H9 (cell line): Measurements from ENCODE around the gene IFI44. TPM values are rescaled to one million over a fixed set of nuclear protein-coding genes. Genes with fewer than 3 reads are reported as not detected.
A peak's percentile ranks its signal among the peaks of the same experiment; 100 is the strongest.

Experiments used
- DNase-seq: peaks from one replicate; pipeline ENCODE4 v3.0.0-alpha.2; 2017
- H2AFZ ChIP-seq: one replicate; pipeline ENCODE4 v1.6.1; 2013; ENCODE audit warnings: mild to moderate bottlenecking, low read length, control low read depth, moderate library complexity
- H2AK5ac ChIP-seq: 2 replicates; pipeline ENCODE4 v1.6.1; 2013; ENCODE audit warnings: low read length, control low read depth, mixed read lengths; ENCODE audit not compliant: insufficient read length
- H2BK120ac ChIP-seq: one replicate; pipeline ENCODE4 v1.6.1; 2013; ENCODE audit warnings: low read depth, mild to moderate bottlenecking, low read length, control low read depth, inconsistent platforms; ENCODE audit not compliant: poor library complexity, severe bottlenecking
- H2BK12ac ChIP-seq: 2 replicates; pipeline ENCODE4 v1.6.1; 2013; ENCODE audit warnings: low read length, control low read depth, mixed read lengths, low read depth; ENCODE audit not compliant: insufficient read length
- H2BK15ac ChIP-seq: 2 replicates; pipeline ENCODE4 v1.6.1; 2013; ENCODE audit warnings: low read depth, low read length, control low read depth
- H2BK20ac ChIP-seq: one replicate; pipeline ENCODE4 v1.6.1; 2013; ENCODE audit warnings: low read depth, mild to moderate bottlenecking, low read length, control low read depth, inconsistent platforms; ENCODE audit not compliant: poor library complexity, severe bottlenecking
- H2BK5ac ChIP-seq: 2 replicates; pipeline ENCODE4 v1.6.1; 2013; ENCODE audit warnings: low read length, control low read depth, mixed read lengths; ENCODE audit not compliant: insufficient read length
- H3K14ac ChIP-seq: 2 replicates; pipeline ENCODE4 v1.6.1; 2013; ENCODE audit warnings: low read length, control low read depth; ENCODE audit not compliant: insufficient read depth
- H3K18ac ChIP-seq: 2 replicates; pipeline ENCODE4 v1.6.1; 2013; ENCODE audit warnings: low read depth, mild to moderate bottlenecking, mixed read lengths, low read length, control low read depth; ENCODE audit not compliant: insufficient read length
- H3K23ac ChIP-seq: 2 replicates; pipeline ENCODE4 v1.6.1; 2013; ENCODE audit warnings: low read length, control low read depth, mixed read lengths, low read depth; ENCODE audit not compliant: insufficient read length
- H3K23me2 ChIP-seq: 2 replicates; pipeline ENCODE4 v1.6.1; 2013; ENCODE audit warnings: low read depth, mild to moderate bottlenecking, mixed read lengths, low read length, control low read depth; ENCODE audit not compliant: insufficient read length, poor library complexity, severe bottlenecking
- H3K27ac ChIP-seq: 2 replicates; pipeline ENCODE4 v1.5.1; 2013; ENCODE audit warnings: low read length, control low read depth, mixed read lengths, low read depth; ENCODE audit not compliant: insufficient read length
- H3K27me3 ChIP-seq: 2 replicates; pipeline ENCODE4 v1.6.1; 2013; ENCODE audit warnings: low read length, control low read depth, inconsistent platforms; ENCODE audit not compliant: insufficient read depth
- H3K4ac ChIP-seq: 2 replicates; pipeline ENCODE4 v1.6.1; 2013; ENCODE audit warnings: low read depth, mild to moderate bottlenecking, control low read depth, inconsistent platforms, low read length, moderate library complexity
- H3K4me1 ChIP-seq: 2 replicates; pipeline ENCODE4 v1.6.1; 2013; ENCODE audit warnings: low read length, control low read depth, inconsistent platforms; ENCODE audit not compliant: insufficient read depth
- H3K4me2 ChIP-seq: 2 replicates; pipeline ENCODE4 v1.6.1; 2013; ENCODE audit warnings: low read length, control low read depth, mixed read lengths; ENCODE audit not compliant: insufficient read length, insufficient read depth
- H3K56ac ChIP-seq: 2 replicates; pipeline ENCODE4 v1.6.1; 2013; ENCODE audit warnings: low read depth, mild to moderate bottlenecking, mixed read lengths, low read length, control low read depth; ENCODE audit not compliant: insufficient read length
- H3K79me1 ChIP-seq: 2 replicates; pipeline ENCODE4 v1.6.1; 2013; ENCODE audit warnings: low read depth, mild to moderate bottlenecking, moderate library complexity, low read length, control low read depth, inconsistent platforms; ENCODE audit not compliant: insufficient read depth, poor library complexity, severe bottlenecking
- H3K79me2 ChIP-seq: 2 replicates; pipeline ENCODE4 v1.6.1; 2013; ENCODE audit warnings: low read length, control low read depth, inconsistent platforms; ENCODE audit not compliant: insufficient read depth
- H3K9ac ChIP-seq: 2 replicates; pipeline ENCODE4 v1.6.1; 2013; ENCODE audit warnings: low read length, control low read depth, mixed read lengths; ENCODE audit not compliant: insufficient read length; ENCODE audit errors: extremely low read depth
- H3K9me3 ChIP-seq: one replicate; pipeline ENCODE4 v1.6.1; 2013; ENCODE audit warnings: low read depth, low read length, inconsistent platforms; ENCODE audit not compliant: control insufficient read depth
- H3T11ph ChIP-seq: one replicate; pipeline ENCODE4 v1.6.1; 2013; ENCODE audit warnings: mild to moderate bottlenecking, low read length, control low read depth, inconsistent platforms
- H4K20me1 ChIP-seq: one replicate; pipeline ENCODE4 v1.6.1; 2013; ENCODE audit not compliant: control insufficient read depth, insufficient read length, insufficient read depth
- H4K5ac ChIP-seq: 2 replicates; pipeline ENCODE4 v1.6.1; 2013; ENCODE audit warnings: low read depth, mild to moderate bottlenecking, mixed read lengths, low read length, control low read depth; ENCODE audit not compliant: insufficient read length
- H4K8ac ChIP-seq: replicated peaks from 2 replicates; pipeline ENCODE4 v1.6.1; 2013; ENCODE audit warnings: low read length, control low read depth, mixed read lengths, low read depth; ENCODE audit not compliant: insufficient read length
- H4K91ac ChIP-seq: 2 replicates; pipeline ENCODE4 v1.6.1; 2013; ENCODE audit warnings: low read depth, mild to moderate bottlenecking, moderate library complexity, mixed read lengths, low read length, control low read depth; ENCODE audit not compliant: insufficient read length
- H3K27ac Mint-ChIP-seq, 3 experiments: 2 replicates in 2 of 3; 3 replicates in 1 of 3; pipeline ENCODE4 v1.8.0; 2020 to 2021; ENCODE audit warnings: mixed read lengths in 3 of 3, mild to moderate bottlenecking in 1 of 3, moderate library complexity in 1 of 3
- H3K27me3 Mint-ChIP-seq: 2 replicates; pipeline ENCODE4 v1.8.0; 2021; ENCODE audit warnings: low read depth, mild to moderate bottlenecking, moderate library complexity, mixed read lengths
- H3K36me3 Mint-ChIP-seq, 3 experiments: 2 replicates in 2 of 3; 3 replicates in 1 of 3; pipeline ENCODE4 v1.8.0; 2020 to 2021; ENCODE audit warnings: low read depth in 3 of 3, mixed read lengths in 3 of 3; ENCODE audit not compliant: insufficient read depth in 1 of 3
- H3K4me1 Mint-ChIP-seq, 2 experiments: 2 replicates each; pipeline ENCODE4 v1.8.0; 2020; ENCODE audit warnings: mixed read lengths in 2 of 2
- H3K4me3 Mint-ChIP-seq, 2 experiments: 2 replicates in 1 of 2; 3 replicates in 1 of 2; pipeline ENCODE4 v1.8.0; 2020 to 2021; ENCODE audit warnings: mild to moderate bottlenecking in 2 of 2, mixed read lengths in 2 of 2, moderate library complexity in 1 of 2
- H3K9me3 Mint-ChIP-seq, 2 experiments: 2 replicates in 1 of 2; 3 replicates in 1 of 2; pipeline ENCODE4 v1.8.0; 2020; ENCODE audit warnings: mild to moderate bottlenecking in 2 of 2, mixed read lengths in 2 of 2, moderate library complexity in 1 of 2
- WGBS: extraction: QIAGEN DNeasy Blood & Tissue Kit; methylation state at CpG from one replicate; pipeline ENCODE4 v1.1.7; 2013; ENCODE audit warnings: missing lambda C conversion rate, low lambda C conversion rate, mixed read lengths; ENCODE audit not compliant: insufficient read length; ENCODE audit errors: extremely low coverage; 5-methylcytosine and 5-hydroxymethylcytosine counted together
- total RNA-seq: library from RNA; stranded (reverse); gene quantifications from 2 replicates; pipeline ENCODE4 v1.2.1, GENCODE V29; 2021
- TF ChIP-seq, protein P1 (sequence below): fragments of 200-600 bp; sonication (generic); conservative IDR thresholded peaks from 3 replicates; pipeline ENCODE4 v1.8.0; 2021; ENCODE audit warnings: antibody characterized with exemption, mild to moderate bottlenecking

IFI44 gene
- total RNA-seq, 1 experiment from 2014 or later, result not detected

DNA sequence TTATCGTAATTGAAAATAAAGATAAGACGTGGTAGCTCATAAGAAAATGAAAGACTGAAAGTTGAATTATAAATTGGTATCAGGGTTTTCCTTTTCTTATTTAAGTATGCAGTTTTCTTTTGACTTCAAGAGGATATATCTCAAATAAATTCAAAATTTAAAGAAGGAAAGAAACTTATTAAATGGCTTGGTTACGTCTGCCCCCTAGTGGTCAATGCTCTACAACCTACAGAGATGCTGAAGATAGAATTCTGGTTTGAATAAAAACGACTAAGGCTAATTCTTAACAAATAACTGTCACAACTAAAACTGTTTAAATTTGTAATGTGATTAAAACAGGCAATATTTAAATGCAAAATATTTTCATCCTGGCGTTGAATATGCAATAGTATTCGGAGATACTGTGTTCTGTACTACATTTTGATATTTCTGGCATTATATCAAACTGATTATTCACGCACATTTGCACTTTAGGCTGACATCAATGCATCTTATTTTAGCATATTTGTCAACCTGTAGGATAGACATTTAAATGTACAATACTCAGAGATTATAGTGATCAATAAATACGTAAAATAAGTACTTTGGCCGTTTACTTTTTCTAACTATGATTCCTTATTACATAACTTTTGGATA, 26.8 kb downstream of the IFI44 start:
- no peak overlapping the region for H3K27ac ChIP-seq
- no peaks in the 10 kb centered on the region for H3K4me1 Mint-ChIP-seq
- no peak for DNase-seq

More for the DNA sequence above, 26.8 kb downstream of the IFI44 start:
- Histone ChIP-seq H2BK15ac (no peak overlapping the region), H3K9me3 (no peaks in the 10 kb centered on the region), H3K18ac (no peak overlapping the region), H2AK5ac (no peak overlapping the region), H3K79me2 (no peaks in the 10 kb centered on the region), H4K20me1 (no peaks in the 10 kb centered on the region), H3K56ac (no peak overlapping the region), H3K79me1 (no peaks in the 10 kb centered on the region), H3K14ac (no peak overlapping the region), H2AFZ (no peak overlapping the region), H3K23ac (no peak overlapping the region), H2BK12ac (no peak overlapping the region), H4K5ac (no peak overlapping the region), H4K91ac (no peak overlapping the region), H3K27me3 (no peaks in the 10 kb centered on the region), H4K8ac (no peak overlapping the region), H2BK20ac (no peak overlapping the region), H2BK120ac (no peak overlapping the region), H3K4me1 (no peaks in the 10 kb centered on the region), H3K23me2 (no peaks in the 10 kb centered on the region), H3K9ac (no peak overlapping the region), H2BK5ac (no peak overlapping the region), H3K4me2 (no peak overlapping the region), H3K4ac (no peak overlapping the region), H3T11ph (no peak overlapping the region)
- Mint-ChIP-seq H3K36me3 (no peaks in the 10 kb centered on the region), H3K27me3 (peaks cover 9% of the 10 kb centered on the region; the same call in 1 of the 2 replicates), H3K27ac (no peak overlapping the region), H3K9me3 (no peaks in the 10 kb centered on the region; a peak in 1 of 5 replicates), H3K4me3 (no peak overlapping the region)
- 100% methylated on average over 2 of the region's 9 CpGs for WGBS
- TF ChIP-seq, protein P1, sequence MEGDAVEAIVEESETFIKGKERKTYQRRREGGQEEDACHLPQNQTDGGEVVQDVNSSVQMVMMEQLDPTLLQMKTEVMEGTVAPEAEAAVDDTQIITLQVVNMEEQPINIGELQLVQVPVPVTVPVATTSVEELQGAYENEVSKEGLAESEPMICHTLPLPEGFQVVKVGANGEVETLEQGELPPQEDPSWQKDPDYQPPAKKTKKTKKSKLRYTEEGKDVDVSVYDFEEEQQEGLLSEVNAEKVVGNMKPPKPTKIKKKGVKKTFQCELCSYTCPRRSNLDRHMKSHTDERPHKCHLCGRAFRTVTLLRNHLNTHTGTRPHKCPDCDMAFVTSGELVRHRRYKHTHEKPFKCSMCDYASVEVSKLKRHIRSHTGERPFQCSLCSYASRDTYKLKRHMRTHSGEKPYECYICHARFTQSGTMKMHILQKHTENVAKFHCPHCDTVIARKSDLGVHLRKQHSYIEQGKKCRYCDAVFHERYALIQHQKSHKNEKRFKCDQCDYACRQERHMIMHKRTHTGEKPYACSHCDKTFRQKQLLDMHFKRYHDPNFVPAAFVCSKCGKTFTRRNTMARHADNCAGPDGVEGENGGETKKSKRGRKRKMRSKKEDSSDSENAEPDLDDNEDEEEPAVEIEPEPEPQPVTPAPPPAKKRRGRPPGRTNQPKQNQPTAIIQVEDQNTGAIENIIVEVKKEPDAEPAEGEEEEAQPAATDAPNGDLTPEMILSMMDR, result peak; percentile 89
